Activated CD4-positive, alpha-beta T cell treated with anti-CD3 and anti-CD28 coated beads, Interleukin-2, Interleukin-6, amounts not matched to agents 100 ng/mL and 50 ng/mL, durations not matched to agents 16 hours and 8 hours (primary cell): ENCODE results near the gene CD69.
A peak's percentile ranks its signal among the peaks of the same experiment; 100 is the strongest.
"Not testable (repeated sequence)": the region's sequence is repeated elsewhere in the genome, so short reads cannot be mapped to it uniquely, and the experiment has no call there.

Experiments
- DNase-seq: peaks from one replicate; pipeline ENCODE4 v3.0.0-alpha.2; 2020

CD69 gene

DNA sequence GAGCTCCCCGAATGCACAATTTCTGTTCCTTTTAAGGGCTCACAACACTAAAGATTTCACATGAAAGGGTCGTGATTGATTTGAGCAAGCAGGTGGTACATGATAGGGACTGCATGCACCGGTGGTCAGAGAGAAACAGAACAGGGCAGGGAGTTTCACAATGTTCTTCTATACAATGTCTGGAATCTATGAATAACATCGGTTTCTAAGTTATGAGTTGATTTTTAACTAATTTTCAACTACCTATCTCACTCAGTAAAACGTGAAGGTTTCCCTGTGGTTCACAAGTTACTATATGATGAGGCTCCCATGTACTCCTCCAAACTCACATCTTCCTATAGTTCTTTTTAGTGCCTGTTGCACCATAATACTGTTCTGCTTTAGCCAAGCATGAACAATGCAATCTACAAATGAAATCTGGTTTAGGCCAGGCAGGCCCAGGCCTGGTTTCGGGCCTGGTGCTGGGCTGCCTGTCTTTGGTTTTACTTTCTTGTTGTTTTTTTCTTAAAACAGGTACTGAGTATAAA, 47.6 kb downstream of the CD69 start:
- not testable (repeated sequence) for DNase-seq

DNA sequence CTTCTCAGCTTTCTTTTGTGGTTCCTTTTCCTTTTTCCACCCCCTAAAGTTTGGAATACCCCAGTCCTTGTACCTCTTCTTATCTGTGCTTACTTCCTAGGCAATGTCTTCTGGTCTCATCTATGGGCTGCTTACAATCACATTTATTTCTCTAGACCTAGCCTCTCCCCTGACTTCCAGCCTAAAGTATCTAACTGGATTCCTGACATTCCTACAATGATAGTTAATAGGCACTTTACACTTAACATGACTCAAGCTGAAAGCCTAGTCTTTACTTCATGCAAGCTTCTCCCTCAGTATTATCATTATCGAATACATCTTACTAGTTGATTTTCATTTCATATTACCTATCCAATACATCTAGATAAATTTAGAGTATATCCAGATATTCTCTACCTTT, 49.0 kb downstream of the CD69 start:
- no peak for DNase-seq

DNA sequence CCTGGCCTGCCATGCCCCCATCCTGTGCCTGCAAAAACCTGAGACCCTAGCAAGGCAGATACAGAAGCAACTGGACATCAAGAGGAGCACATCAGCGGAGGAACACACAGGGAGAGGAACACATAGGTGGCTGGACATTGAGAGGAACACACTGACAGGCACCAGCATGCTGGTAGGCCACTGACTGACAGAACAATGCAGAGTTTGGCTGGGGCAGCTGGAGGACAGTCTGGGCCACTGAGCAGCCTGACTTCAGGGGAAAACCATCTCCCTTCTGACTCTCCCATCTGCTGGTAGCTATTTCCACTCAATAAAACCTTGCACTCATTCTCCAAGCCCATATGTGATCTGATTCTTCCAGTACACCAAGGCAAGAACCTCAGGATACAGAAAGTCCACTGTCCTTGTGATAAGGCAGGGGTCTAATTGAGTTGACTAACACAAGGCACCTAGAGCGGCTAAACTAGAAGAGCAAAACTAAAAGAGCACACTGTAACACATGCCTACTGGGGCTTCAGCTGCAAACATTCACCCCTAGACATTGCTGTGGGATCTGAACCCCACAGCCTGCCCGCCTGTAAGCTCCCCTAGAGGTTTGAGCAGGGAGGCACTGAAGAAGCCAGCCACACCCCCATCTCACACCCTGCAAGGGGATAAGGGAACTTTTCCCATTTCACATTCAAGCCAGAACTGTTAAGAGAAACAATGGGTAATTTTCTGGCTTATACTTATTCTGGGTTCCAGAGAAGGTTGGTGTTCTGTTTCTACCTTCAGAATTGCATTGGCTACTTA, 49.9 kb downstream of the CD69 start:
- no peak for DNase-seq

DNA sequence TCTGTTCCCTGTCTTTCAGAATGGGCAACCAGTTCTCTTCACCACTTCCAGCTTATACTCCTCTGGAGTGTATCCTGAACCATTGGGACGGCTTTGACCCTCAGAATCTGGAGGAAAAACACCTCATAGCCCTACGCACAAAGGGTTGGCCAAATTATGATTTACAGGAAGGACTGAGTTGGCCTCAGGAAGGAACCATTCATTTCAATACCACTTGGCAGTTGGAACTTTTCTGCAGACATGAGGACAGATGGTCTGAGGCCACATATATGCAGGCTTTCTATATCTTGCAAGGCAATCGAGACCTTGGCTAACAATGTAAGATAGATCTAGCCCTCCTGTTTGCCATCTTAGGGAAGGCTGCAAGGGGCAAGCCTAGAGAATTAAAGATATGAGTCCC, 51.8 kb downstream of the CD69 start:
- DNase-seq = peak; percentile 47

DNA sequence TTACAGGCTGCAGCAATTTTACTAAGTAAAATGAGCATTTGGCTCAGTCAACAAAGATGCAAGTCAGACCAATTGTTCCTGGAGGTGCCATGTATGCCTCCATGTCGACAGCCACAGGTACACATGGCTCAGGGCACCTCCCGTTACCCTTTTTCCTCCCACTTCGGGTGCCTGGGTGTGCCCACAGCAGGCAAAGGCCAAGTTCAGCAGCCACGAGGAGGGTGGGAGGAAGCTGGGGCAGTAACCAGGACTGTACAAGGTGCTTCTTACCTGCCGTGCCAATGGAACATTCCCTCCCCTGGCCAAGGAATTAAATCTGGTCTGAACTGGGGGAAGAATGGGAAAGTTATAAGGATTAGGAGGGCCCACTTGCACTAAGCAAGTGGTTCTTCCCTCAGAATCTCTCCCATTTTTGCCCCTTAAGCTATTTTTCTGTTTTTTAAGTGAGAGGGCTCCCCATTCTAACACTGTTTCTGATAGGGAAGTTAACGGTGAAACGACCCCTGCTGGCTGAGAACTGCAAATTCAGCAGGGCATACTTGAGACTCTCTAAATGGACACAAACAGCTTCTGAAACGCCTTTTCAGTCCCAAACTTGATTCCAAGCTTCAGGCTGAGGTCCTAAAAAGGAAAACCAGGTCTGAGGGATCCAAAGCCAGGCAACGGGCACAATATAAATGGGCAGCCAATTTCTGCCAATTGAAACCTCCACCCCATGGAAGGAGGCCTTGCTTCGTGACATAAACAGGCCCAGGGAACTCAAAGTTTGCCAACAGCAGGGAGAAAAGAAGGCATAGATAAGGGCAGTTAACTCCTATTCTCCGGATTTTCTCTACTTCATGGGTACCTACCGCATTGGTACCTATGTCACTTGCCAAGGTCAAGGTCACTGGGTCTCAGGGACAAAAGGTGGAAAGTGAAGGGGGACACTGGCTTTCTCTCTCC, 52.6 kb downstream of the CD69 start:
- peak; percentile 76 for DNase-seq

DNA sequence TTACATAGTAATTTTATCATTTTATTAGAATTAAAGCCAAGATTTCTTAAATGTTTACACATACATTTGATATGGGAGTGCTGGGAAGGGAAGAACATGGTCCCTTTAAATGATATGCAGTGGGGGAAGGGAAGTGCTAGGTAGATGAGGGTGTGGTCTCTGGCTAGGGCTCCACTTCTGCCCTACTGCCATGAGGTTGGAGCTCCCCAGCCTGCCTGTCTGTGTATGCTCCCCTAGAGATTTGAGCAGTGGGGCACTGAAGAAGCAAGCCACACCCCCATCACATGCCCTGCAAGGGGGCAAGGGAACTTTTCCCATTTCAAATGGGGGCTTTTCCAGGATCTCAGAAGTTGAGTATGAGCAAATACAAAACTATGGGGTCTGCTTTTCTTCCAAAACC, 53.3 kb downstream of the CD69 start:
- DNase-seq = no peak

DNA sequence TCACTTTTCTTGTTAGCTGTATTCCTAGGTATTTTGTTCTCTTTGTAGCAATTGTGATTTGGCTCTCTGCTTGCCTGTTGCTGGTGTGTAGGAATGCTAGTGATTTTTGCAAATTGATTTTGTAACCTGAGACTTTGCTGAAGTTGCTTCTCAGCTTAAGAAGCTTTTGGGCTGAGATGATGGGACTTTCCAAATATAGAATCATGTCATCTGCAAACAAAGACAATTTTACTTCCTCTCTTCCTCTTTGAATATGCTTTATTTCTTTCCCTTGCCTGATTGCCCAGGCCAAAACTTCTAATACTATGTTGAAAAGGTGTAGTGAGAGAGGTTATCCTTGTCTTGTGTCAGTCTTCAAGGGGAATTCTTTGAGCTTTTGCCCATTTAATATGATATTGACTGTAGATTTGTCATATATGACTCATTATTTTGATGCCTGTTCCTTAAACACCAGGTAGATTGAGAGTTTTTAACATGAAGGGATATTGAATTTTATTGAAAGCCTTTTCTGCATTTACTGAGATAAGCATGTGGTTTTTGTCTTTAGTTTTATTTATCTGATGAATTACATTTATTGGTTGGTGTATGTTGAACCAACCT, 54.5 kb downstream of the CD69 start:
- DNase-seq = no peak

DNA sequence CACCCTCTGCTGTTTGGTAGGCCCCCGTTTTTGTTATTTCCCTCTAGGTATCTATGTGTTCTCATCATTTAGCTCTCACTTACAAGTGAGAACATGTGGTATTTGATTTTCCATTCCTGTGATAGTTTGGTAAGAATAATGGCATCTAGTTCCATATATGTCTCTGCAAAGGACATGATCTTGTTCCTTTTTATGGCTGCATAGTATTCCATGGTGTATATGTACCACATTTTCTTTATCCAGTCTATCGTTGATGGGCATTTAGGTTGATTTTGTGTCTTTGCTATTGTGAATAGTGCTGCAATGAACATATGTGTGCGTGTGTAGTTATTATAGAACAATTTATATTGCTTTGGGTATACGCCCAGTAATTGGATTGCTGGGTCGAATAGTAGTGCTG, 56.1 kb downstream of the CD69 start:
- not testable (repeated sequence) for DNase-seq
